Measurements from ENCODE around the gene SHTN1.

The SHTN1 gene

DNA sequence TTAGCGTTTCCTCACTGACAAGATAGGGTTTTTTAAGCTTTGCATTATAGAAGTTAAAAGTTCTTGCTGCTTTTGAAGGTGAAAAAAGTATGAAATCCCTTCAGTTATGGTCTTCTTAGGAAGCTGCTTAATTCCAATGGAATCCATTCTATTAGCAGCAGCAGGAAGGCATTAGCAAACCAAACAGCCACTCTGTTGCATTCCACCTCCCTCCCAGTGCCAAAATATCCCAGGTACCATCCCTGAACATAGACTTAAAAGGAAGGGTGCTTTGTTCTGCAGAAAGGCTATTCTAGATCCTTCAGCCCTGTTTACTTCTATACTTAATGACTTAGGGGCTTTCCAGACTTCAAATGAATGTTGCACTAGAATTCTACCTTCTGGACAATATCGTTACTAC is 131.9 kb downstream of the SHTN1 start:
- DNase-seq (ENCODE audit: low spot score) = no peak

GRCh38 chr10:116870949-116871348 is 134.0 kb downstream of the SHTN1 start:
- no peak for DNase-seq (ENCODE audit: low spot score)

- no peak for DNase-seq (ENCODE audit: low spot score)
These were observed 136.3 kb downstream of the SHTN1 start for GRCh38 chr10:116868722-116869121.

DNA sequence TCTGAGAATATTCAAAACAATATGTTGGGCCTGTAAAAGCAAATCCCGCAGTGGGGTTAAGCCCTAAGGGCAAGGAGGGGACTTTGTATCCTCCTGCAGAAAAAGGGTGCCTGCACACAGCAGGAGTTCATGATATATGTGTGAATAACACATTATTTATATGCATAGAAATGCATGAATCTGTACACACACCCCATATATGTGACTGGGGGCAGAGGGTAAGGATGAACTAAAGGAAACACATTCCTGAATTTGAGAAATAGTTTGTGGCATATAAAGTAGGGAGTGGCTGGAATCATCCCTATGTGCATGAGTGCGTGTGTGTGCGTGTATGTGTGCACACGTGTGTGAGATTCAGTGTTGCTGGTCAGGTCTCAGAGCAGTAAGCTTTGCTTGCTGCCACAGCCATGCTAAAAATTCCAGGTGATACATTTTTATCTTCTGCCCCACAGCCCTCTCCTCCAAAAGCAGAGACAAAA is 136.8 kb downstream of the SHTN1 start:
- no peak for DNase-seq (ENCODE audit: low spot score)

DNA sequence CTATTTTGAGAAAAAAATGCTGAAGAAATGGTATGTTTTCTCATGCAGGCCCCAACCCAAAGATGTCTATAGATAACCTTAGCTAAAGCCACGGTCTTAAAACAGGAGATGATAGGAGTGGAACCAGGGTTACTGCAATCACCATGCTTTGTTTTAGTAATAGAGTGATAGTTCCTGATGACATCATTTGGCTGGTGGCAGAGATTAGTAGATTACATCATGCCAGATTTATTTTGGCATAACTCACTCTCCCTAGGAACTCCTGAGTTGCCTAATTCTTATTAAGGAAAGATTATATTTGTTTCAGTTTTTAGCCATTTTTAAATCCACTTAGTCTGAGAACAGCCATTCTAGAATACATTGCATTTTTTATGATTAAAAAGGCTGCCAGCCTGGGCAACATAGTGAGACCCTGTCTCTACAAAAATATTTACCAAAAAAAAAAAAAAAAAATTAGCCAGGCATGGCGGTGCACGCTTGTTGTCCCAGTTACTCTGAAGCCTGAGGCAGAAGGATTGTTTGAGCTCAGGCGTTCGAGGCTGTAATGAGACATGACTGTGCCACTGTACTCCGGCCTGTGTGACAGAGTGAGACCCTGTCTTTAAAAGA is 137.9 kb downstream of the SHTN1 start:
- no peak for DNase-seq (ENCODE audit: low spot score)

DNA sequence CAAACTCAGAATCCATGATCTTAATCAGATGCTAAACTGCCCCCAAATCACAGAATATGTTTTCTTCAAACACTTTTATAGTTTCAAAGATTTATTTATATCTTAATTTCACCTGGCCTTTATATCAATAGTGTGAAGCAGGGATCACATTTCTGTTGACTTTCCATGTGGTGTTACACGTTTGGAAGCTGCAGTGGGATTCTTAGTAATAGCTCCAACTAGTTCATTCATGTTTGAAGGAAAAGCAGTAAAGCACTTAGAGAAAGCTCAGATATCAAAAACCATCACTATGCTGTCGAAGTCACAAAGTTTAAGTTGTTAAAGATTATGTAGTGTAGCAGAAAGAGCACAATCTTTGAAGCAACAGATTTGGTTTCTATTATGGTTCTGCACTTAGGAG is 138.9 kb downstream of the SHTN1 start:
- no peak for DNase-seq (ENCODE audit: low spot score)

- no peak for DNase-seq (ENCODE audit: low spot score)
These were observed 140.6 kb downstream of the SHTN1 start for GRCh38 chr10:116864436-116864835.

DNA sequence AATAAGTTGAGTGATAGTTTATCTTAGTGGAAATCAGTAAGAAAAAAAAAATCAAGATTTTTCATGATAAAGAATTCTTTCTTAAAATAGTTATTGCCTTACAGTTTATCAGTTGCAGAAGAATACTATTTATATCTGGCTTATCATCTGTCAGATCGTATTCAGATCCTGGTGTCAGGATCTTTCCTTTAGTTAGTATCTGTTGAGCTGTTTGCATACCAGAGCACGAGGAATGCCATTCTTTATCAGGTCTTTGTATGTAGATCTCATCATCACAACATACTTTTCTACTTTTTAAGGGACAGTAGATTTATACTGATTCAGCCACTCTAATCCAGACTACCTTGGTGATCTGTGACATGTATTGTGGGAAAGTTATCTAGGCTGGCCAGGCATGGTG is 143.2 kb downstream of the SHTN1 start:
- DNase-seq (ENCODE audit: low spot score) = no peak

DNA sequence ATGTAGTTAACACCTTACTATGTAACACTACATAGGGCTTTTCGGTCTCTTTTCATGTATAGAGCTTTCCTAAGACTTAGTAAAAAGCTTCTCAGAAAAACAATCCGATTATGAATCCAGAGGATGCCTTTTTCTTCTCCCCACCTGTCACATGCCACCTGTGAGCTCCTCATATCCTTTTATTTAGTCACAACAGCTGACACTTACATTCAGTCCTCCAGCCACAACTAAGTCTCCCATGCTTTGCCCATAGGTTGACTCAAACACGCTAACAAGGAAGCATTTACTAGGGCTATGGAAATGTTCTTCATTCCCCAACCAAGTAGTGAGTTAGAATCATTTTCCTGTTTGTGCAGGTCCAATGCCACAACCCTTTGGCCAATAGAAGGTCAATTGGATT is 147.8 kb downstream of the SHTN1 start:
- DNase-seq (ENCODE audit: low spot score) = no peak

DNA sequence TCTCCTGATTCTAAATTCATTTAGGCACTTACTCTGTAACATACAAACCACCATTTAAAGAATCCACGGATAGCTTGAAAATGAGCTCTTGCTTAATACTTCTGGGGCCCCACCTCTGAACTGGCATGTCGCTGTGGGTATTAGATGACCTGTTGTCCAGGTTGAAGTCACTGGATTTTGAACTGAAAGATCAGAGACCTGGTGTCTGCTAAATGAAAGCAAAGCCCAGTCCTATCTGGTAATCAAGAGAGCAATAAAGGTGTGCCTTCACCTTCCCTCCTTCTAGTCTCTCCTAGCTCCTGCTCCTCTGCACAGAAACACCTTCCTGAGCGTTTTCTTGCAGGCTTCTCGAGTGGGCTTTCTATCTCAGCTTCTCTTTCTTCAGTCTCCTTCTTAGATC is 151.3 kb downstream of the SHTN1 start:
- DNase-seq (ENCODE audit: low spot score) = no peak

DNA sequence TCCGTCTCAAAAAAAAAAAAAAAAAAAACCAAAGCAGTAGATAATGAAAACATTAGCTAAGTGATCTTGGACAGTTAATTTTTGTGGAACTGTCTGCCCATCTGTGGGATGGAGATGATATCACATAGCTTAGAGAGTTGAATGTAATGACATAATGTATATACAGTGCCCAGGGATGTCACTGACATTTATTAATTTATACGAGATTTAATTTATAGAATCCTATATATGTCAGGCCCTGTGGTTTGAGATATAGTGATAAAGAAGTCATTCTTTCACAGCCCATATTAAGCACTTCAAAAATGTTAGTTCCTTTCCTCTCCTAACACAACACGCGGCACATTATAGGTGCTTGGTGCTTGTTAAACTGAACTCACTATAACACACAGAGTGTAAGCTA is 151.7 kb downstream of the SHTN1 start:
- no peak for DNase-seq (ENCODE audit: low spot score)

DNA sequence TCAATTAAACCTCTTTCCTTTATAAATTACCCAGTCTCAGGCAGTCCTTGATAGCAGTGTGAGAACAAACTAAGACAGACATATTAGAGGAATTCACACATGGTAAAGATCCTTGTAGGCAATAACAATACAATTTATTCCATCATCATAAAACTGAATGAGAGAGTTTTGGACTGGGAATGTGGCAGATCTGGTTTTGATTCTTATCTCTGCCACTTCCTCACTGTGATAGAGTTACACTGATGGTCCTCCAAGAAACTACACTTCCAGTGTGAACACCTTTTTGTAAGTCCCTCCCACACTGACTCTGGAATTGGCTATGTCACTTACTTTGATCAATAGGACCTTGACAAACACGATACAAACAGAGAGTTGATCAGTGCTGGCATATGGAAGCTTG is 152.7 kb downstream of the SHTN1 start:
- DNase-seq (ENCODE audit: low spot score) = no peak

GRCh38 chr10:116850058-116850611 is 154.9 kb downstream of the SHTN1 start:
- DNase-seq (ENCODE audit: low spot score) = no peak

- peak; percentile 92 for DNase-seq (ENCODE audit: low spot score)
These were observed 155.5 kb downstream of the SHTN1 start, which contains the start of gene ENO4 for GRCh38 chr10:116849248-116850057. Gene ENO4 (plus strand): TSS chr10:116849499. CDS start chr10:116849567, 68 bp downstream.

- DNase-seq (ENCODE audit: low spot score) = no peak
These were observed 156.1 kb downstream of the SHTN1 start for GRCh38 chr10:116848944-116849247.

DNA sequence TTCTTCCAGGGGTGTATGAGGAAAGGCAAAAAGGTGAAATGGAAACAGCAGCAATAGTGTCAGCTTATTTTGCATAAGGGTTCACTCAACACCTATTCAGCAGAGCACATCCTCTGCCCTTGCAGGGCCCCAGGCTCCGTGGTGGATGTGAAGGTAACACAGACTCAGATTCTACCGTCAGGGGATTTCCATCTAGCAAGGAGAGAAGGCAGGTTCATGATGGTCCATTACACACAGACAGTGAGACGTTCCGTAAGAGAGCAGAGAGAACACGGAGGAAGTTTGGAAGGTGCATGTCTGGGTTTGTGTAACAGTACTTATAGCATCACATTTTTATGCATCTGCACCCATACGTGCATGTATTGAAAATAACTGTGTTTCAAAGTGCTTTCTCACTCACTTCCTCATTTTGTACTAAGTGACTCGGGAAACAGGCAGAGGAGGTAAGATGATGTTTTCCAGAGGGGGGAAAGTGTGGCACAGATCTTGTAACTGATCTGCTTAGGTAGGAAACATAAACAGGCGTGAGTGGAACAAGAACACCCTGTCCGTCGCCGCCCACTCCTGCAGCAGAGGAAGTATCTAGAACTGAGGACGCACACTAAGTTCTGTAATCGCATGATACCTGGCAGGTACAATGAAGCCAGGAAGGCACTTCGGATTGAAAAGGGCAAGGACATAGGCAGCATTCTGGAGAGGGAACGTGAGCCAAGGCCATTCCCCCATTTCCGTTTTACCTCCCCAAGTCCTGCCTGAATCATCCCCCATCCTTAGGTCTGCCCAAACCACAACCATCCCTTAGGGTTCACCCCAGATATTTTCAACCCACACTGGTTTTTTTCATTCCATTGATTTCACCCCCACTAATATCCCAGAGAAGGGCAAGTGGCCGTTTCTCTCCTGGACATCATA is 156.7 kb downstream of the SHTN1 start:
- no peak for DNase-seq (ENCODE audit: low spot score)

GRCh38 chr10:116845823-116846222 is 159.2 kb downstream of the SHTN1 start:
- DNase-seq (ENCODE audit: low spot score) = no peak

DNA sequence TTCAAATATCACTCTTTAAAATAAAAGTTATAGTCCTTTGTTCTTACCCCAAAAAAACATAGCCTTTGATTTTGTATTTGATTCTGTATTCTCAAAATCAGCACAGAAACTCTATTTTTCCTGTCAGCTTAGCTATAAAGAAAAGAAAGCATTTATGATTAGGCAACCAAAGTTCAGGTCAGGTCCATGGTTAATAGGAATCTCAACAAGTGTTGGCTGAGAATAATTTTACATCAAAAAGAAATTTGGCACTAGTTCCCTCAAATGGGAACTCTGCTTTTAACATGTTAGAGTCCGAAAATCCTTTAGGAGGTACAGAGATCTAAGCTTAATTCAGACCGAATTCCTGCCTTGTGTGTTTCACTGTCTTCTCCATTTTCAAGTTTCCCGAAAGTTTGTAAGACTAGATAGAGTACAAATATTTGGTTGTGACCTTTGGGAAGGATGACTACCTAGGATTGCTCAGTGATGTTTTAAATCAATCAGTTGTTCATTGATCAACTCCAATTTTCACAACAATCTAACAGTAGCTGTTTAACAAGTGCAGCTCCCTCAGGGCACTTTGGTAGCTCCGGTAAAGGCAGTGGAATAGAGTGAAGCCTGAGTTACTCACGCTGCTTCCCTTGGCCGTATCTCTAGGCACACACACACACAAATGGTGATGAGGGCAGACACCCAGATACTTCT is 164.5 kb downstream of the SHTN1 start:
- no peak for DNase-seq (ENCODE audit: low spot score)

GRCh38 chr10:116838143-116838725 is 166.8 kb downstream of the SHTN1 start:
- DNase-seq (ENCODE audit: low spot score) = no peak

GRCh38 chr10:116836902-116837523 is 168.0 kb downstream of the SHTN1 start:
- no peak for DNase-seq (ENCODE audit: low spot score)

Measured in SK-N-DZ (cell line).